ENCODE results near the gene LSM7.

Gene LSM7

DNA sequence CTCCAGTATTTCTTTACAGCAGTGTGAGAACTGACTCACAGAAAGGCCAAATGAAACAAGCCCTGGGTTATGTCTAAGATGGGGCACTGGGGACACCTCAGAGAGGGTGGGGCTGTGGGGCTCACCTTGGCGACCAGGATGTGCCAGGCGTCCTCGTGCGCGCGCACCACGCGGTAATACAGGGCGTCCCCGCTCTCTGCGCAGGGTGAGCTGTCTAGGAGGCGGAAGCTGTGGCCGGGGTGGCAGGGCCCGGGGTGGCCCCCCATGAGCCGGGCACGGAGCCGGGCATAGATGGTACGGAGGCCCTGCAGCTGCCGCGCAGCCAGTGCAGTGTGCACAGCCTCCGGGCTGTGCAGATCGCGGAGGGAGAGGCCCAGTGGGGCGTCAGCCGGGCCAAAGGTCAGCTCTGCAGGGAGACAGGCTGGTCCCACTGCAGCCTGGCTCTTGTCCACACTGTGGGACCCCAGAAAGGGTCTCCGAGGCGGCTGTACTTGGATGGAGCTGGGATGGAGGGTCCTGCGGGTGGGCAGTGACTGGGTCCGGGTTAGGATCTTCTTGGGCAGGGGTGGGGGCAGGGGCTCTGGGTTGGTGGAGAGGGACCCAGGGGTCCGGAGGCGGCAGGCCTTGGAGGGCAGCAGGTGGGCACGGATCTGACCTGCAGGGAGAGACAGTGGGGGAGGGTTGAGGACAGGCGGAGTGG lies 49.8 kb downstream of the LSM7 start:
- DNase-seq (ENCODE audit: low spot score), result no peak

DNA sequence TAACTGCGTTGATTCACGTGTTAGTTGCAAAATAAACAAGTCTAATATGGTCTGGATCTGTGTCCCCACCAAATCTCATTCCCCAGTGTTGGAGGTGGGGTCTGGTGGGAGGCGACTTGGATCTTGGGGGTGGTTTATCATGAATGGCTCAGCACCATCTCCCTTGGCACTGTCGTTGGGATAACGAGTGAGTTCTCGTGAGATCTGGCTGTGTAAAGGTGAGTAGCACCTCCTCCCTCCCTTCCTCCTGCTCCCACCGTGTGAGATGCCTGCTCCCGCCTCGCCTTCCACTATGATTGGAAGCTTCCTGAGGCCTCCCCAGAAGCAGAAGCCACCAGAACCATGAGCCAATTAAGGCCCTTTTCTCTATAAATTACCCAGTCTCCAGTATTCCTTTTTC lies 51.2 kb downstream of the LSM7 start:
- DNase-seq (ENCODE audit: low spot score), result no peak

DNA sequence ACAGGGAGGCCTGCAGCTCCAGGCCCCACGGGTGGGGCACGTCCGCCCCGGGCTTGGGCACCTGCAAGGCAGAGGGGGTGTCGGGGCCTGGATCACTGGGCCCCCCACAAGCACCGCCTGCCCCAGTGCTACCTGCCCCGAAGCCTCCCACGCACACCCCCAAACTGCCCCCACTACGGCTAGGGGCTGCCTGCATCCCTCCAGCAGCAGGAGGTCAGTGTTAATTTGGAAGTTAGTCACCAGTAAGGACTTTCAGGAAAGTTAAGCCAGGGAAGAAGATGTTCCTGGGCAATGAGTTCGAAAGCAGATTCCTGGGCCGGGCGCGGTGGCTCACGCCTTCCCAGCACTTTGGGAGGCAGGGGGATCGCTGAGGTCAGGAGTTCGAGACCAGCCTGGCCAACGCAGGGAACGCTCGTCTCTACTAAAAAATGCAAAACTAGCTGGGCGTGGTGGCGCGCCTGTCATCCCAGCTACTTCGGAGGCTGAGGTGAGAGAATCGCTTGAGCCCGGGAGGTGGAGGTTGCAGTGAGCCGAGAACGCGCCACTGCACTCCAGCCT lies 51.9 kb downstream of the LSM7 start:
- DNase-seq (ENCODE audit: low spot score), result no peak

GRCh38 chr19:2275588-2276428 lies 52.6 kb downstream of the LSM7 start:
- no peak for DNase-seq (ENCODE audit: low spot score)

DNA sequence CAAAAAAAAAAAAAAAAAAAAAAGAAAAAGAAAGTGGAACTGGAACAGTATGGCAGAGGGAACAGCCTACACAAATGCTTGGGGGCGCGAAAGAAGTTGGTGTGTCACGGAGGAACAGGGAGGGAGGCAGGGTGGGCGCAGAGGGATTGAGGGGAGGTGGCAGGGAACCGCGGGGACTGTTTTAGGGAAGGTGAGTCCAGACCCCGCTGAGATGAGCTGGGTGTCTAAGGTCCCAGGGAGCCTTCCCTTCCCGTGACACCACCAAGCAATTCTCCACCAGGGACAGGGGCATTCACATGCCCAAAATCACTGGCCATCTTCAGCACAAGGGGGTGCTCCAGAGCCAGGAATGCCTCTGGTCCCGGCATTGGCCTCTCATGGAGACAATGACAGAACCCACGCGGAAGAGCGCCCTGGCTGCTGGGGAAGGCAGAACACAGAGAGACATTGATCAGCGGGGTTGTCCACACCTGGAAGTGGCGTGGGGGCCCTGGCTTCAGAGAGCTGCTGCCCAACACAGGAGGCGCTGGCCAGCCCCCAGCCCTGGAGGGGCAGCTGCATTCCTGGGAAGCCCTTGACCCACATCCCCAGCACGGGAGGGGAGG lies 53.4 kb downstream of the LSM7 start:
- peak; percentile 86 for DNase-seq (ENCODE audit: low spot score)

GRCh38 chr19:2274185-2274711 lies 54.1 kb downstream of the LSM7 start:
- DNase-seq (ENCODE audit: low spot score), result no peak

- no peak for DNase-seq (ENCODE audit: low spot score)
Observed at GRCh38 chr19:2273356-2274184, 54.8 kb downstream of the LSM7 start.

Data from pons (tissue), 1 donor.